GM21515 (cell line): Measurements from ENCODE around the gene WDR86.

Experiments
- ATAC-seq: cut with Tn5 transposase; IDR thresholded peaks from one replicate; pipeline ENCODE4 v1.9.1; 2021; ENCODE audit not compliant: unreplicated experiment

Gene WDR86

DNA sequence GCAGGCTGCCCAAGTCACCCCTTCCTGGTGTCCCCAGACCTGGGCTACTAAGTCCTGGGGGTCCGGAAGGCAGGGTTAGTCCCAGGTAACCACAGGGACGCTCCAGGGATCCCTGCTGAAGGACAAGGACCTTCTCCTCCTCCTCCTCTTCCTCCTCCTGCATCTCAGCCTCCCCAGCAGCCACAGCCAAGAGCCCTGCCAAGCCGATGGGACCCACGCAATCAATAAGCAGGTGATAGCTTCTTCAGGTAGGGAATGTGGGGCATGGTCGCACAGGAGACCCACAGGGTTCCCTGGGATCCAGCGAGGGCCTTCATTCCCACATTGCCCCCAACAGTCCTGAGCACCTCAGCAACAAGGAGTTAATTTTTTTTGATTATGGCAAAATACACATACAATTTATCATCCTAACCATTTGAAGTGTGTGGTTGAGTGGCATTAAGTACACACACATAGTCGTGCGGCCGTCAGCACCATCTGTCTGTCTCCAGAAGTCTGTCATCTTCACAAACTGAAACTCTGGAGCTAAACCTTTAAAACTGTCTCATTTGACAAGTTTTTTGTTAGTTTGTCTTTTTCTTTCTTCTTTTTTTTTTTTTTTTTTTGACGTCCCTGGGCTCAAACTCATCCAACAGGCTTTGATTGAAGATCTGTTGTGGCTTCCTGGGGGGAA, 18.0 kb upstream of the WDR86 start:
- no peak for ATAC-seq

DNA sequence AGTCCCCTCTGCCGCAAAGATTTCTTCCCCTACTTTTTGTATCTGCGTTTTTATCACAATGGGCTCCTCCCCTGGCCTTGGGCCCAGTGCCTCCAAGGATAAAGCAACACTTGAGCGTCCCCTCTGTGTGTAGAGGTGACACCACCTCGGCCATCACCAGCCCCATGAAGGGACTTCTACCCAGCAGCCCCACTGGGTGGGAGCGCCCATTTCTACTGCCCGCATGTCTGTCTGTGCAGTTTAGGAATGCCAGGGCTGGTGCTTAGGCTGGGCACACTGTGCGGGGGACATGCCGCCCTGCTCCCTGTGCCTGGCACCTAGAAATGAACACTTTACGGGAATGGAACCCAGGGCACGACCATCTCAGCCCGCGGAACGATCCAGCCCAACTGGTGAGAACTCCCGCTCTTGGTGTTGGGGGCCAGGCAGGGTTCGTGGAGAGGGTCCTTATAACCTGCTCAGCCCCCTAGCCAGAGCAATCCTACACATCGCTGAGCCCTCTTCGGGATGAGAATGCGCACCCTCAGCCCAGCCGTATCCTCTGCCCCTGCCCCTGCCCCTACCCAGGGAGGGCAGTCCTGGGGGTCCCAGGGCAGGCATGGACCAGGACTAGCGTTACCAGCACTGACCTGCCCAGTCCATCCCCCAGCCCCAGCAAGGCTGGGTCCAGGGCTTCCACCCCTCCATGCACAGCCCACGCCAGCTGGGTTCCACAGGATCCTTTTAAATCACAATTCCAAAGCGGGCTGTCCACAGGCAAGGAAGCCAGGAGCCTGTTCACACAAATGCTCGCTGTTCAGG, 17.3 kb upstream of the WDR86 start:
- ATAC-seq = no peak

DNA sequence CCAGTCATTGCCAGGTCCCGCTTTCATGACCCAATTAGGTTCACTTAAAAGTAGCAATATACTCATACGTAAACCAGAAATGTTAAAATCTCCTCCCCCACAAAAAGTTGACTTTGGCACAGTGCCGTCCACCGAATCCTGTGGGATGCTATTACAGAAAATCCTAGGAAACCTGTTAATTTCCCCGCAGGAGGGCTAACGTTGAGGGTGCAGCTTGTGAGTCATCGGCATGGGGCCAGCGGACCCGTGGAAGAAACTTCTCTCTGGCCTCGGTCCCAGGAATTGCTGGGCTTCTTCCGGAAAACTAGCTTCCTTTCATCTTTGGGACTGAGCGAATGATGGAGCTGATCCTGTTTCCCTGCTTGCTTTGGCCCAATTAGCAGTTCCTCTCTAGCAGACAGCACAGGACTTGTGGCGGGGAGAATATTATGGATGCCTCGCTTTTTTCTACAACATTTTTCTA, 16.6 kb upstream of the WDR86 start:
- ATAC-seq = no peak

DNA sequence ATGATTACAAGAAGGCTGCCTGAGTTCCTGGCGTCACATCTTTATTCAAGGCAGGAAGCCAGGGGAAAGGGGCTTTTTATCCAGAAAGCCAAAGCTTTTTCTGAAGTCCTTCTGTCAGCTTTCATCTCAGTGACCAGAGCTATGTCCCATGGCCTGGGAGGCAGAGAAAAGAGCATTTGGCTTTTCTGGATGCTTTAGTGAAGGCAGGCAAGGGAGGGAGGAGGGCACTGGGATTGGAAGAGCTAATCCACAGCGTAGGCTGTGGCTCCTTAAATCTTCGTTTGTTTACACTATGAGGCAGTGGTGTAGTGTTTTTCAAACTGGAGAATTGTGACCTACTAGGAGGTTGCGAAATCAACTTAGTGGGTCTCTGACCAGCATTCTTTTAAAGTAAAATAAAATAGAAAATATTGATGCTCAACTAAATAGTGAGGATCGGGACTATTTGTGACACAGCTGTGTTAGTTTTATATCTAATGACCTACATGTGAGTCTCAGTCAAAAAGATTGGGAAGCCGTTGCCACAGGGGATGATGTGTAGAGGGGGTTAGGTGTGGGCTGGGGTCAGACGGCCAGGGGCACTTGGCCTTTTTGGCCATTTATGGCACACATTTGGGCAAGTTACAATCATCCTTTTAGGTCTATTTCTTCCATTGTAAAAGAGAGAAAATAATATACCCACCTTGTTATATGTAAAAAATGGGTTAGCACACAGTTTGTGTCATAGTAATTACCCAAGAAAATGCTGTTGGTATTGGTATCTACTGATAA, 16.0 kb upstream of the WDR86 start:
- no peak for ATAC-seq

DNA sequence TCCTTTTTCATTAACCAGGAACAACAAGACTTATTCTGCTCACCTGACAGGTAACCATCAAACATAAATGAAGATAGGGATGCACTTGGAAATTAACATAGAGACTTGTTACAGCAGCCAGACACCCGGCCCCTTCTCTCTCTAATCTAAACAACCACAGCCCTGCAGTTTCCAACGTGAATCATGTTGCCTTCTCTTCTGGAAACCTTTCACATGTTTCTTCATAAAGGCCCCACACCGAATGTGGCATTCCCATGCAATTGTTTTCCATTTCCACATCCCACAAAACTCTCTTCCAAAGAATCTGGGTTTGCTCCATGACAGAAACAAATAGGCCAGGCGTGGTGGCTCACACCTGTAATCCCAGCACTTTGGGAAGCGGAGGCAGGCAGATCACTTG, 15.0 kb upstream of the WDR86 start:
- ATAC-seq = no peak

DNA sequence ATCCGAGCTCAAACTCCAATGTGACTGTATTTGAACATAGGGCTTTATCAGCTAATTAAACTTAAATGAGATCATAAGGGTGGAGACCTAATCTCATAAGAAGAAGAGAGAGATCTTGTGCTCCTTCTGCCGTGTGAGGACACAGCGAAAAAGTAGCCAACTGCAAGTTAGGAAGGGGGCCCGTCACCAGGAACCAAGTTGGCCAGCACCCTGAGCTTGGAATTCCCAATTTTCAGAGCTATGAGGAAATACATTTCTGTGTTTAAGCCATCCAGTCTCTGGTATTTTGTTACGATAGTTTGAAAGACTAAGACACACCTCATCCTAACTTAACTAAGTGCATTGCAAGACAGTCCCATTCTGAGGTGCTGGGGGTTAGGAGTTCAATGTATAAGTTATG, 14.1 kb upstream of the WDR86 start:
- ATAC-seq = no peak

DNA sequence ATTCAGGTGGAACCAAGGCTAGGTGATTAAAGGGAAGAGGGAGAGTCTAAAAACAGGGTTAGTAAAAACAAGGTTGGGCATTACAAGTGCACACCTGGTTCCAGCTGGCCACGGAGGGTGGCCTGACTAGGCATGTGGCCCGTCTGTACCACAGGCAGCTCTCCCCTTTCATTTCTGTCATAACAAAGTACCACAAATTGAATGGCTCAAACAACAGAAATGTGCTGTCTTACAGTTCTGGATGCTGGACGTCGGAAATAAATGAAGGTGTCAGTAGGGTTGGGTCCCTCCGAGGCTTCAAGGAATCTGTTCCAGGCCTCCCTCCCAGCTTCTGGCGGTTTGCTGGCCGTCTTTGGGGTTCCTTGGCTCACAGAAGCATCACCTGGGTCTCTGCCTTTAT, 13.4 kb upstream of the WDR86 start:
- ATAC-seq = no peak

DNA sequence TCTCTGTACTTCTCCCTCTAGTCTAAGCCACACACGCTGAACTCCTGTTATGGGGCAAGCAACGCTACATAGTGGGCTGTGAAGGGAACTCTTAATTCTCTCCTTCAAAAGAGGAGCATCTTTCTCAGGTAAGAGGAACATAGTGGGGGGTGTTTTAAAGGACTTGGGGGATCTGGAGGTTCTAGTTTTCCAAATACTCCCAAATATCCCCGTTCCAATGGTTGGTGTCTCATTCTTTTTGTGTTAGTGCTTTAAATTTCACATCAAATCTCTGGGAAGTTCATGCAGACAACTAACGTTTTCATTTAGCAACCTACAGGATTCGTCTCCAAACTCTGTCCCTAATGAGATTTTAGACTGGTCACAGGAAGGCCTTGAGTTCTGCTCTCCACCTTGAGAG, 12.4 kb upstream of the WDR86 start:
- no peak for ATAC-seq

DNA sequence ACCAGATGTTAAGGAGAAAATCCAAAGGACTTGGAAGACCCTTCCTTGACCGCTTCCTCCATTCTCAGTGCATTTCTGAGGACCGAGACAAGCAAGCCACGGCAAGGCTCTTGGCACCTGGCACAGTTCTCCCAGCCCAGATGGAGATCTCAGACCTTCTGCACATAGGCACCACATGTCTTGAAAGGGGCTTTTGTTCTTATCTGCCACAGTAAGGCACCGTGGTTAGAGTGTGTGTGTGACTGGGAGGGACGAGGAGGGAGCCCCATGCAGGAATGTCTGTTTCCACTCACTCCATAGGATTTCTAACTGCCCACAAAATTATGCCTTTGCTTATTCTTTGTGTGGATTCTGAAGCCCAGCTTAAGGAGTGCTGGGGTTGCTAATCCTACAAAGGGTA, 10.3 kb upstream of the WDR86 start:
- no peak for ATAC-seq

DNA sequence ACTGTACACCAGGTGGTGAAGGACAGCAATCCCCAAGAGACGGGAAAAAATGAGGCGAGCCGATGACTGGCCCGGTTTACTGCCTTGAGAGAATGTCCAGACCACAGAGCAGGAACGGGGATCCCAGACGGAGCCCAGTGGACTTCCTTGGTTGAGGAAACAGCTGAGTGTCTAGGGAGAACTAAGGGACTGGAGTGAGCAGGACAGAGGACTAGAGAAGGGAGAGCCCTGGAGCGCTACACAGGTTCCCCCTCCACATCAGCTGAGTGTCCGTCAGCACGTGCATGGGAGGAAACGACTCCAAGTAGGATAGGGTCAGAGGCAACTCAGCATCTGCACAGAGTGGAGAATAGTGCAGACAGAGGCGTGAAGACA, 7.1 kb upstream of the WDR86 start:
- no peak for ATAC-seq

DNA sequence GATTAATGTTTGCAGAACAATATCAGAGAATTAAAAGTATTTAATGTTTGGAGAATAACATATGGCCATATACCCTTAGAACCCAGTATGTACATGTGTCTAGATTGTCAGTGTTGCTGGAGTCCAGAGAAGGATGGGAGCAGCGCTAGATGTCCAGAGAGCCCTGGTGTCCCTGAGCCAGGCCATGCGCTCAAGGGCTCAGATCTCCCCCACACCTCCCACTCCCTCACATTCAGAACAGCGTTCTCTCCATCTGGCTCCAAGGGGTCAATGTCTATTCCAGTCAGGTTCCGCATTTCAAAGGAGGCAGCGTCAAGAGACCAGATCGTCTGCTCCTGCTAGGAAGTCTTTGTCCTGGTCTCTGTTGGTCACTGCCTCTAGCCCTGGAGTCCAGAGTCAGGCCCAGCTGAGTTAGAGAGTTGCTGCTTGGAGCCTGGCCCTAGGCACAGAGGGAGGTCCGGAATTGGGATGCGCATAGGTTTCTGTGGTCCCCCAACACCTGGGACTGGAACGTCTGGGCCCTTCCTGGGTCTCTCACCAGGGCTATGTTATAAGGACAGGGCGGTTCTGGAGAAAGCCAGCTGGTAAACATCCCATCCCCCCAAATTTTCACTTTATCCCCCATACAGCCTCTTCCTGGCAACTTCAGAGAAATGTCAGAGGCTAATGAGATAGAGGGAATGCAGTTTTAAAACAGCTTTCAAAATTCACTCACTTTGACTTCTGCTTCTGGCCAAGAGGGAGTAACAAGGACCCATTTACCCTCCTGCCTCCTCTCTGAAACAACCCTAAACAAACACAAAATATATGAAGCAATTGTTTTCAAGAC, 6.5 kb upstream of the WDR86 start:
- no peak for ATAC-seq

DNA sequence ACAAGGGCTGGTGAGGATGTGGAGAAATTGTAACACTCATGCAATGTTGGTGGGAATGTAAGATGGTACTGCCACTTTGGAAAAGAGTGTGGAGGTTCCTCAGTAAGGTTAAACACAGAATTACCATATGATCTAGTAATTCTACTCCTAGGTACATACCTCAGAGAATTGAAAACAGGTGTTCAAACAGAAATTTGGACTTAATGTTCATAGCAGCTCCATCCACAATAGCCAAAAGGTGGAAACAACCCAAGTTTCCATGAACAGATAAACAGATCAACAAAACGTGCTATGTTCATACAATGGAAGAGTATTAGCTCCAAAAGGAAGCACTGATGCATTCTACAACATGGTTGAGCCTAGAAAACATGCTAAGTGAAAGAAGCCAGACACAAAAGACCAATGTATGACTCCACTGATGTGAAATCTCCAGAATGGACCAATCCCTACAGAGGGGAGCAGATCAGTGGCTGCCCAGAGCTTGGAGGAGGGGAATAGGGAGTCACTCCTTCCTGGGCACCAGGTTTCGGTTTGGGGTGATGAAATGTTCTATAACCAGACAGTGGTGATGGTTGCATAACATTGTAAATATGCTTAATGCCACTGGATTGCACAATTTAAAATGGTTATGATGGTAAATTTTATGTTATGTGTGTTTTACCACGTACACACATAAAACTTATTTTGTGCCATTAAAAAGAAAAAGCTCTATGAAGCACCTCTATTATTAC, 5.7 kb upstream of the WDR86 start:
- ATAC-seq = no peak

DNA sequence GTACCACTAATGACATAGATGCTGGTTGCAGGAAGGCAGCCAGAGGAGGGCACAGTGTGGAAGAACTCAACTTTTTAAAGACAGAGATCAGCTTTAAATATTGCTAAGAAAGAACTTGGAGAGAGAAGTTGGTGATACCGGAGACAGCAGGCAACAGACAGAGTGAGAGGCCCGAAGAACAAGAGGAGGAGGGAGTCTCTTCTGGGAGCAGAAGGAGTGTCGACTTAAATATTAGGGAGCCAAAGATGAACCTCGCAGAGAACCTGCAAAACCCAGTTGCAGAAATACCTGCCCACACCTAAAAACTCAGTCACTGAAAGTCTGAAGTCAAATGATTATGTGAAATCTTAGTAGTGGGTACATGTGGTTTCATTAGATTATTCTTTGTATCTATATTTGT, 3.4 kb upstream of the WDR86 start:
- no peak for ATAC-seq

DNA sequence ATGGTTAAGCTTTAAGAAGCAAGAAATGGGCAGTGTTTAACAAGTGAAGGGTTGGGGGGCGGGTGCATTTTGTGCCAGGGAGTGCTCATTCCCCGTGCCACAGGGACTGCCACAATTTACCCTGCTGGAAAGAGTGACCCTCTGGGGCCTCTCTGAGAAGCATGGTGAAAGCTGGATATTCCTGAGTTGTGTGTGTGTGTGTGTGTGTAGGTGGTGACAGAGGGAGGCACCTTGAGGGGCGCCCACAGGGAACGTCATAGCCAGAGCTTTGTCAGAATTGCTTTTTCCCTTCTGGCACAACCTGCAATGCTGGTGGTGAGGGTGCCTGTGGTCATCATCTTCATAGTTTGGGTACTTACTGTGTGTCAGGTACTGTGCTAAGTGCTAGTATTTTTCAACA, 2.5 kb upstream of the WDR86 start:
- ATAC-seq = no peak

DNA sequence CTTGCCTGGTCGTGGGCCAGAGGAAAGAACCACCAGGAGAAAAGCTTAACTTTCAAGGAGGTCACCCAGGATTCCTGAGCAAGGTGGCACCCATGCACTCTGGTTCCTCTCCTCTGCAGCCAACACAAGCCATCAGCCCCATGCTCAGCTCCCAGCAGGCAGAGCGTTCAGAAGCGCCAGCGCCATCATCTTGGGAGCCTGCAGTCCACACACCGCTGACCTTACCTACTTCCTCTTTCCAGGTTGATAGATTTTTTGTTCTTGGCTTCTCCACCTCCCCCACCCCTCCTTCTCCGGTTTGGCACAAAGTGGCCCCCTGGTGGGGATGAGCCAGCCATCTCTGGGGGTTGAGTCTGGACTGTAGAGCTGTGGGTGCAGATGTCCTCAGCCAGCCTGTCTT, 1.7 kb upstream of the WDR86 start:
- no peak for ATAC-seq

DNA sequence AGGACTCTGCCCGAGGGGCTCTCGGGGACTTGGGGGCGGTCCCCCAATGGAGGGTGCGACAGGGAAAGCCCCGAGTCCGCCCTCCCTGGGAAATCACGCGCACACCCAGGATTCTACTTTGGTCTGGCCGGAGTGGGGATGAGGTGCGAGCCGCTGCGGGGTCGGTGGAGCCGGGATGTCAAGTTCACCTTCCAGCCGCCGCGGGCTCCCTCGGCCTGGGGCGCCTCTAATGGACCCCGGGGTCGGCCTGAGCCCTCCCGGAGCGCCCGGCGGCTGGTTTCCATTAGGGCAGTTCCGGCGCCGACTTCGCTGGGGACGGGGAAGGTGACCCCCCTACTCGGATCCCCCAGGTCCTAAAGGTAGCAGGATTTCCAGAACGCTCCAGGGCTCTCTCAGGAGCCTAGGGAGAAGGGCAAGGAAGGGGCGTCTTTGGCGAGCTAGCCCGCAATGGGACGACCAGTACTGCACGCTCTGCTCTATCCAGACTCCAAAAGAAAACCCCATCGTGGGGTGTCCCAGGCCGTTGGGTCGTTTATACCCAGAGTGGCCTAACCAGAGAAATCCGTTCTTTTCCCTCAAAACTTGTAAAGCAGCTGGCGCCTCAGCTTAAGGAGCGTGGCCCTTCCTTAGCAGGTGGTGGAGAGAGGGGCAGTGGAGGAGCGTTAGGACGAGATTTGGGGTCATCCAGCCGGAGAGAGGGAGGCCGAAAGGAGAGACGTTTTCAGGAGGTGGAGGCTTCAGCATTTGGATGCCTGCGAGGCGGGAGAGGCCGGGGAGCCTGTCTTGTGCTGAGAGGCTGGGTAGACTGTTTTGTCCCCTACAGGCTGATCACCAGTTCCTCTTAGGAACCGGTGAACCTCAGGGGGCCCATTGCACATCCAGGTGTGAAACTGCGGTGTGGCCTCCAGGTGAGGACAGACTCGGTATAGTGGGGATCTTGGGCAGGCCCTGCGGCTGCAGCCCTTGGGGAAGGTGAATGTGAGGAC, 860 bp upstream of the WDR86 start:
- ATAC-seq = no peak

DNA sequence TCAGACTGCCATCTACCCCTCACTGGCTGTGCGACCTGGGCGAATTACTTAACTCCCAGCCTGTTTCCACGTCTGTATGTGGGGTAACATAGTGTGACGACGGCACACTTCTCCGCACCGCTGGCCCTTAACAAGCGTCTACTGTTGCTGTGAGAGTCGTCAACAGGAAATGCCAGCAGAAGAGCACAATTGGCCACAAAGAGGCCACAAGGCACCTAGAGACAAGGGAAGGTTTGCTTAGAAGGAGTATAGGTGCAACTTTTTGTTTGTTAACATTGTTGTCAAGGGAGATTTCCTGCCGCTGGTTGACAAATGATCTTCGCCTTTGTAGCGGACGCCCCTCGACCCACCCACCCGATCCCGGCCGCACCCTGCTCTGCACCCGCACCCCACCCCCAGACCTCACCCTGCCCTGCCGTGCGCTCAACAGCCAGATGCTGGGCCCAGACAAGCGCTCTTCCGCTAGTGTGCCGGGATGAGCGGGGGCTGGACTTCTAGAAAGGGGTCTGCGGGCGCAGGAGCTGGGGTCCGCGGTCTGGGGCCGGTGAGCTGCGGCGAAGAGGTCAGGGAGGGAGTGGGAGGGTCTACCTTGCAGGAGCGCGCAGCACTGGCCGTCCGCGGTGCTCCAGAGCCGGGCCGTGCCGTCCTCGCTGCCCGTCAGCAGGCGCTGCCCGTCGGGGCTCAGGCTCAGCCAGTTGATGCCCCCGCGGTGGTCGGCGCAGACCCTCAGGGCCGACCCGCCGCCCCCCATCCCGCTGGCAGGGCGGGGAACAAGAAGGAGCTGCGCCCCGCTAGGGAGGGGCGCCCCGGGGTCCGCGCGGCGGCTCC, 785 bp downstream of the WDR86 start:
- ATAC-seq = no peak

DNA sequence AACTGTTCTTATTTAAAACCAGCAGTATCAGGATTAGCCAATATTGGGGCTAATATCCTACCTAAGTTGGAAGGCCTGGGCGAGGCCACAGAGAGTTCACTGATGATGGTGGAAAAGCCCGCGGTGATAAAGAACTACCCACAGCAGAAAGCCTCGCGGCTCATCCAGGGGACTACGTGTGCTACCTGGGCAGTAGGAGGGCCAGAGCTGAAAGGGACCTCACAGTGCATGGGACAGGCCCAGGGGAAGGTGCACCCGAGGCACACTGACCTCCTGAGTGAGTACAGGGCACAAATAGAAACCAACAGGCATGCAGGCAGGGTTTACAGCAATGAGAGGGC, 1.4 kb downstream of the WDR86 start:
- no peak for ATAC-seq
